Activated naive CD4-positive, alpha-beta T cell treated with anti-CD3 and anti-CD28 coated beads, Interleukin-2, amount 10 ng/mL, durations not matched to agents 7 days and 5 days (primary cell): Measurements from ENCODE around the gene KCNQ1OT1.

Source experiments
- CTCF ChIA-PET: fragments of 350-600 bp; sonication (Branson Sonifier 250); formaldehyde crosslinking; loops from one replicate; lab custom pipeline; 2021; ENCODE audit warnings: antibody characterized with exemption; lab: Charles Lee
- DNase-seq: peaks from one replicate; pipeline ENCODE4 v3.0.0-alpha.2; 2020
- H3K27ac Mint-ChIP-seq: one replicate; pipeline ENCODE4 v1.8.0; 2021; ENCODE audit warnings: mild to moderate bottlenecking, moderate library complexity, mixed read lengths
- H3K27me3 Mint-ChIP-seq: one replicate; pipeline ENCODE4 v1.8.0; 2021; ENCODE audit warnings: mild to moderate bottlenecking, mixed read lengths
- H3K36me3 Mint-ChIP-seq: one replicate; pipeline ENCODE4 v1.8.0; 2021; ENCODE audit warnings: mixed read lengths
- H3K4me1 Mint-ChIP-seq: one replicate; pipeline ENCODE4 v1.8.0; 2021; ENCODE audit warnings: mixed read lengths
- H3K4me3 Mint-ChIP-seq: one replicate; pipeline ENCODE4 v1.8.0; 2021; ENCODE audit warnings: mild to moderate bottlenecking, moderate library complexity, mixed read lengths
- H3K9me3 Mint-ChIP-seq: one replicate; pipeline ENCODE4 v1.8.0; 2021; ENCODE audit warnings: mixed read lengths

Gene KCNQ1OT1

DNA sequence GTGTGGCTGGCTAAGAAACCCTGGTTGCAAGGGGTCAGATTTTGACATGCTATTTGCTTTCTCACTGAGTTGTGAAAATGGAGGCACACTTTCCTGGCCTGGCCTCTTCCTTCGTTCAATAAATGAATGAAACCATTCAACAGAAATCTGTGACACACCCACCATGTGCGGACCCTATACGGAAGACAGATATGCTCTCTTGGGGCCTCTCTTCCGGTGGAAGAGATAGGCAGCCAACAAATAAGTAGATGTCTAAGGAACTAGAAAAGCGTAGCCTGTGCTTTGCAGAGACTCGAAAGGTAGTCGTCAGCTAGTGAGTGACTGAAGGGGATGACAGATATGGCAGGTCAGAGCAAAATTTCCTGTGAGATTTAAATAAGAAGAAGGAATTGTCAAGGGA lies 5.3 kb downstream of the KCNQ1OT1 start:
- Mint-ChIP-seq H3K27me3 (peaks cover 12% of the 10 kb centered on the region), H3K4me1 (peaks cover 11% of the 10 kb centered on the region), H3K36me3 (peaks cover 11% of the 10 kb centered on the region), H3K4me3 (no peak overlapping the region), H3K9me3 (no peaks in the 10 kb centered on the region), H3K27ac (no peak overlapping the region)
- DNase-seq: no peak
- CTCF ChIA-PET: interaction anchor here (1.5 kb wide), 1 partner anchor 193 kb away, joined by 3 read pairs; no protein-coding TSS in a partner anchor

DNA sequence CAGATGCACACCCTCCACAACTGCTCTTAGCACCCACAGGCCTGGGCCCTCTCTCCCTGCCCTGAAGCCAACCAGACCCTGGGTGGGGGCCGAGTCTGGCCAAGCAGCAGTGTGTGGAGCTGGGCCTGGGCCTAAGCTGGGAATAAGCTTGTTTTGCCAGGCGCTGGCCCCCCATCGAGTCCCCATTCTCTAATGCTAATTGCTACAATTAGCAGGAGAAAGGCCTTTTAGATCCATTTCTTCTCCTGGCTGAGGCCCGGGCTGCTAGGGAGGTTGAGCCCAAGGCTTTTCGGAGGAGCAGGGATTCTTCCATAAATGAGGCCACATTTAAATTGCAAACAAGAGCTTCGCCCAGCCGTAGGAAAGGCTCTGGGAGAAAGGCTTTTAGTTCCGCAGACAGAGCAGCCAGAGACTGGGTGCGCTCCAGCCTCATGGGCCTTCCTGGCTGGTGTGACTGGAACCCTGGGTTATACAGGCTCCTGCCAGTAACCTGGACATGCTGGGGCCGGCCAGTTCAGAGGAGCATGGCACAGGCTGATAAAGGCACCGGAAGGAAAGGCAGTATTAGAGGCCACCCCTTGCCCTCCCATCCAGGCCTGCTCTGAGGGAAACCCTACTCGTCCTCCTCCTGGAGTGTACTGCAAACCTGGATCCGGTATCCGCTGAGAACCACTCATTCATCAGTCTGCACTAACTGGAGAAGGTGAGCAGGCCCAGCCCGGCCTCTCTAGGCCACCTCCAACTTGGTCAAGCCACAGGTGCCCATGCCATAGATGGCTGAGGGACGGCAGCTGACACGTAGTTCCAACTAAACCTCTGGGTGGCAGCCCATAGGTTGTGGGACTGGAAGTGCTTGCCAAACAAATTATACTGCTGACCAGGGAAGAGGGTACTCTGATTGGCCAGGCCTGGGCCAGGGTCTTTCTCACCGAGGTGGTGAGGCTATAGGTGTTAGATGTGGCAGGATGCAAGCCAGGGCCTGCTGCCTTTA lies 6.2 kb downstream of the KCNQ1OT1 start:
- DNase-seq: peak; percentile 16
- no peaks in the 10 kb centered on the region for H3K9me3 Mint-ChIP-seq
- peaks cover 5% of the 10 kb centered on the region for H3K36me3 Mint-ChIP-seq
- peaks cover 5% of the 10 kb centered on the region for H3K4me1 Mint-ChIP-seq
- CTCF ChIA-PET: interaction anchor here (1.5 kb wide), 1 partner anchor 194 kb away, joined by 3 read pairs; no protein-coding TSS in a partner anchor
- peaks cover 4% of the 10 kb centered on the region for H3K27me3 Mint-ChIP-seq
- H3K4me3 Mint-ChIP-seq: no peak overlapping the region
- no peak overlapping the region for H3K27ac Mint-ChIP-seq

DNA sequence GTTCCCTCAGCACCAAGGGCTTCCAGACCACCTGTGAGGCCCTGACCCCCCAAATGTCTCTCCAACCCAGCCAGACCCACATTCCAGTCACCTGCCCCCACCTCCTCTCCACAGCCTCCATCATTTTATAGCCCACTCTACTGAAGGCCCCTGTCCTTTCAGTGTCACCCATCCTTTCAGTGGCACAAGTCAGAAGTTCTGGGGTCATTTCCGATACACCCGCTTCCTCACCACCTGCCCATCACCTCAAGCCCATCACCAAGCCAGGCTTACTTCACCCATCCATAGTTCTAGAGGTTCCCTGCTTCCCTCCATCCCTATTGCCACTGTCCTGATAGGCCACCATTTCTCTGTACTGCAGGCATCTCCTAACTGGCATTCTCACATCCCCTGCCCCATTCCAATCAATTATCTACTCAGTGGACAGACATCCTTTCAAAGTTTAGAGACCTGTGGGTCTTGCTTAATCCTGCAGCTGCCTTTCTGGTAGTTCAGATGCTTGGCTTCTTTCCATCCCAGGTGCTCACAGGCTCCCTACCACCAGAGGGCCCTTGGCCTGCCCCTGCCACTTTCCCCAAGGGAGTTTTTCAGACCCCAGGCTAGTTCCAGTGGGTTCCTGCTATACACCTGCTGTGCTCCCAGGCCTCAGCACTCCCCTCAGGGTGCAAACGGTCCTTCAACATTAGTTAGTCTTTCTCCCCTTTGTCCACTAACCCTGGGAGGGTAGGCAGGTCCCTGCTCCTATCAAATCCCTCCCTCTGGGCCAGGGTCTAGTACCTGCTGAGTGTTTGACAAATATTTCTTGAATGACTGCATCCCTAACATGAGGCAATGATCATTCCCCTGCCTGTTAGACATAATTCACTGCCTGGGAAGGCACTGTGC lies 7.6 kb downstream of the KCNQ1OT1 start:
- CTCF ChIA-PET: no interaction called here

DNA sequence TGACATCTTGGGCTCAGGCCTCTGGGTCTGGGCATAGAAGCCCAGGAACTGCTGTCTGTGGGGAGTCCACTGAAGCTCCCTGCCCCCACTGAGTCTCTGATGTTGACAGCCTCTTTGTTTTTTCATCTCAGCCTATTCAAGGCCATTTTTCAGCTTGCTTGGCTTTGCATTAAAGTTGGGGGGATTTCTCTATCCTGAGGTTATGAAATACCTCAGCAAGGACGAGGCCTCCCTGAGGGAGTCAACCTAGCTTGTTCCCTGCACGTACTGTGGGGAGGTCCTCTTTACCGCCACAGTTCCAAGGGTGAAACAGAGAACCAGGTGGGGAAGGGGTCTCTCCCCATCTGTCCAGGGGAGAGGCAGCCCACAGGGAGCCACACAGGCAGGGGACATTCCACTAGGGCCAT lies 8.4 kb downstream of the KCNQ1OT1 start:
- DNase-seq: no peak
- Mint-ChIP-seq H3K27me3 (no peaks in the 10 kb centered on the region), H3K36me3 (no peaks in the 10 kb centered on the region), H3K27ac (no peak overlapping the region), H3K4me3 (no peak overlapping the region), H3K4me1 (no peaks in the 10 kb centered on the region), H3K9me3 (no peaks in the 10 kb centered on the region)
- CTCF ChIA-PET: no interaction called here

More for the DNA sequence above, 7.6 kb downstream of the KCNQ1OT1 start:
- Mint-ChIP-seq H3K36me3 (peaks cover 2% of the 10 kb centered on the region), H3K9me3 (no peaks in the 10 kb centered on the region), H3K4me1 (no peaks in the 10 kb centered on the region), H3K27ac (no peak overlapping the region), H3K27me3 (no peaks in the 10 kb centered on the region), H3K4me3 (no peak overlapping the region)
- DNase-seq: no peak

DNA sequence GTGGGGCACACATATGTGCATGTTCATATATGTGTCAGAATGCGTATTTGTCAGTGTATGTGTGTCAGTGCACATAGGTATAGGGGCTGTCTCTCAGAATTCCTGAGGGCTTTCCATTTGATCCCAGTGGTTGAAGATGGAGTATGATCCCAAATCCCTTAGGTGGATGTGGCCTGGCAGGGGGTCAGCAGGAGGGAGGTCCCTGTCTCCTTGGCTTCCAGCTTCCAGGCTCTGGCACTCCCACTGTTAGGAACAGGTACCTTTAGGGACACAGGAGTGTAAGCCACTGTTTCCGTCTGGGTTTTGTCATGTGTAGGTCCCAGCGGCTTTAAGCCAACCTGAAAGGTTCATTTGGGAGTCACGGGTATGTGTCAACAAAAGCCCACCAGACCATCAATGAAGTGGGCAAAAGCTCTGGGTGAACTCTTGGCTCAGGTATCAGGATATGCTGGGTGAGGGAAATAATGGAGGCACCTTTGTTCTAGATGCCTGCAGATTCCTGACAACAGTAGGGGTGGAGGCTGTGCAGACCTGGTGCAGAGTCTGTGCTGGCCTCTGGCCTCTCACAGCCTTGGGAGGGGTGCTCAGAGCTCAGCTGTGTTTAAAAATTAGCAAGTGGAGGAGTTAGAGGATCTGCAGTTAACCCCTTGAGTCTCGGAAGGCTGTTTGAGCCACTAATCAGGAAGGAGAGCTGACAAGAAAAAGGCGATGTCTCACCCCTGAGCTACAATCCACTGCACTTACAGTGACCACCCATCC lies 9.0 kb downstream of the KCNQ1OT1 start:
- Mint-ChIP-seq H3K27ac (no peak overlapping the region), H3K4me1 (no peaks in the 10 kb centered on the region), H3K4me3 (no peak overlapping the region), H3K27me3 (no peaks in the 10 kb centered on the region), H3K36me3 (no peaks in the 10 kb centered on the region), H3K9me3 (no peaks in the 10 kb centered on the region)
- CTCF ChIA-PET: no interaction called here
- DNase-seq: no peak

DNA sequence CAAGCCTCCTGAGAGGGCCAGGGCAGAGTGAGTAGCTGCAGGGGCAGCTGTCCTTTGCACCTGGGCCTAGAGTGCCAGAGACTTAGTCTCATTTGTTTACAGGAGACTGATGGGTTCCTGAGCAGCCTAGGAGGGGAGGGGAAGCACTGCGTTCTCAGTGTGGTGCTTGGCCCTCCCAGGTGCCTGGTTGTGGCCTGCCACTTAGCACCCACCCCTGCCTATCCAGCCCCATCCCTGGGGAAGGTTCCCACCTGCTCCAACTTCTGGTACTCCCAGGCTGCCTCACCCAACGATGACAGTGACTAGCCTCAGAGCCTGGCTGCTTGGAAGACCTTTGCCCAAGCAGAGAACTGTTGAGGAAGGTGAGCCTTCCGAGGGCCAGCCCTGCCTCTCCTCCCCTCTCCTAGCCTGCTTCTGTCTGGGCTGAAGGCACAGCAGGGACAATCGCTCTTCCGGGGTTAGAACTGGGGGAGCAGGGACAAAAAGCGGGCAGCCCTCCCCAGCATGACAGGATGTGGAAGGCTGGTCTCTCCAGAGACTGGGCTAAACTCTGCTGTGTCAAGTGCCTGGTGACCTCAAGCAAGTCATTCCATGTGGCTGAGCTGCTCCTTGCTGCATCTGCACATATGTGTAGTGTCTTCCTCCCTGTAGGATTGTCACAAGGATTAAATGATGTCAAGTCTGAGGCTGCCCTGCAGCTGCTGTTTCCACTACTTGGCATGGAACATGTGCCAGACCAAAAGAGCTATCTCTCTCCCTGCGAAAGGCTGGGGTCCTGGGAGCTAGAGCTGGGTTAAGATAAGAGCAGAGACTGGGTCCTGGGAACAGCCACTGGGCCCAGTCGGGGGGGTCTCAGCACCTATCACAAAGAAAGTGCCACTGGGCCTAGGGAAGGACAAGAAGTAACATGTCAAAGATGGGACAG lies 9.9 kb downstream of the KCNQ1OT1 start:
- Mint-ChIP-seq H3K36me3 (no peaks in the 10 kb centered on the region), H3K27me3 (no peaks in the 10 kb centered on the region), H3K27ac (no peak overlapping the region), H3K9me3 (no peaks in the 10 kb centered on the region), H3K4me1 (no peaks in the 10 kb centered on the region), H3K4me3 (no peak overlapping the region)
- no peak for DNase-seq
- CTCF ChIA-PET: no interaction called here

DNA sequence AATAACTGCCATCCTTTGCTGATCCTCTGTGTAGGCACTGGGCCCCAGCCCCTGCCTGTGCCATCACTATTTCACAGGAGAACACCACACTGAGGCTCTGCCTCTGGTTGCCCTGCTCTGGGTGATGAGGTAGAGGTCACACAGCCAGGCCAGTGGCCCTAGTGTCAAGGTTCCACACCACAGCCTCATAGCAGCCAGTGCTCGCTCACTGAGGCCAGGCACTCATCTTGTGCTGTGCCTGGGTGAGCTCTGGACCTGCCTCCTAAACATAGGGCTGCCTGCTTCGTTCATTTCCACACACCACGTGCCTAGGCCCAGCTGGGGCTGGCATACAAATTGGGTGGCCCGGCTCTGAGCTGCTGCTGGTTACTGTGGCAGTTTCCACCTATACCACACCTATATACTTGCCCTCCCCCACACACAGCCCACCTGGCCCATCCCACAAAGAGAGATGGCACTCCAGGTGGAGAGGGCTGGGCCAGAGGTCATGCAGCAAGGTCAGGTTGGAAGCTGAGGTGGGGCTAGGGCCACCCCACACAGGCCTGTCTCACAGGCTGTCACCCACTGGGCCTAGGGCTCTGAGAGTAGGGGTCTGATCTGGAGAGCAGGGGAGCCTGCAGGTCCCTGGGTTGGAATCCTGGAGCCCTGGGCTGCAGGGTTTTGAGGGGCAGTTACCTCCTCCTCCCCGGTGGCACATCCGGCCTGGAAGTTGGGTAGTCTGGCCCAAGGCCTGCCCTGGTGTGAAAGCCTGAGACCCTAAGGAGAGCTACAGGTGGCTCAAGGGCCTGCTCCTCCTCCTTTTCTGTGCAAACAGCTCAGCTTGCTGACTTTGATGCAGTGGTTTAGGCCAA lies 11.2 kb downstream of the KCNQ1OT1 start:
- H3K36me3 Mint-ChIP-seq: no peaks in the 10 kb centered on the region
- DNase-seq: no peak
- H3K9me3 Mint-ChIP-seq: no peaks in the 10 kb centered on the region
- CTCF ChIA-PET: no interaction called here
- H3K4me3 Mint-ChIP-seq: no peak overlapping the region
- no peaks in the 10 kb centered on the region for H3K4me1 Mint-ChIP-seq
- no peak overlapping the region for H3K27ac Mint-ChIP-seq
- H3K27me3 Mint-ChIP-seq: no peaks in the 10 kb centered on the region

DNA sequence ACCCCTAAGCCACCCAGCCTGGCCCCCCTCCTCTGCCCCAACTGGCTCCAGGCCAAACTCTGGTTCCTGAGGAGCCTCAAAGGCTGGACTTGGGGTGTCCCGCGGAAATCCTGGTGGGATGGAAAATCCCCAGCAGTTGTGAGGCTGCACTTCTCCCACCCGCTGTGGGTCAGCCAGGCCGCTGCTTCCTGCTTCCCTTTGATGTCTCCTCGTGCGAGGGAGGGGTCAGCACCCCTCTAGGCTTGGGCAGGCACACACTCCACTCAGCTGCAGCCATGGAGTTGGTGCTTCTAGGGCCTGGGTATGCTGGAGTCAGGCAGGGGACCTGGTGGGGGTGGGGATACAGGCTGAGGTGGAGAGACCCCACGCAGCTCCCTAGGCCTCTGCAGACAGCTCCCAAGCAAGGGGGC lies 12.0 kb downstream of the KCNQ1OT1 start:
- H3K27ac Mint-ChIP-seq: no peak overlapping the region
- no peaks in the 10 kb centered on the region for H3K4me1 Mint-ChIP-seq
- no peaks in the 10 kb centered on the region for H3K9me3 Mint-ChIP-seq
- CTCF ChIA-PET: no interaction called here
- DNase-seq: no peak
- no peaks in the 10 kb centered on the region for H3K27me3 Mint-ChIP-seq
- no peak overlapping the region for H3K4me3 Mint-ChIP-seq
- H3K36me3 Mint-ChIP-seq: no peaks in the 10 kb centered on the region

DNA sequence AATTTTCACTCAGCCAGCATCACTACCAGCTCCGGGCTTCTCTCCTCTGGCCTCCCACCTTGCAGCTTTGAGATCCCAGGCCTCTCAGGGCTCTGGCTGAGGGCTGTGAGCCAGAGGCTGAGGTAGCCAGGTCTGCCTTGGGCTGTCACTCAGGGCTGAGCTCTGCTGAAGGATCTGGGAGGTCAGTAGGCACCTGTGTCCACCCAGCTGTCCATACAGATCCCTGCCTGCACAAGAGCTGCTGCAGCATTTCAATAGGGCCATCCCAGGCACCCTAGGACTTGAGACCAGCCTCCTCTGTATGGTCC lies 12.6 kb downstream of the KCNQ1OT1 start:
- H3K36me3 Mint-ChIP-seq: no peaks in the 10 kb centered on the region
- CTCF ChIA-PET: no interaction called here
- no peak overlapping the region for H3K27ac Mint-ChIP-seq
- no peaks in the 10 kb centered on the region for H3K27me3 Mint-ChIP-seq
- H3K9me3 Mint-ChIP-seq: no peaks in the 10 kb centered on the region
- DNase-seq: no peak
- no peaks in the 10 kb centered on the region for H3K4me1 Mint-ChIP-seq
- H3K4me3 Mint-ChIP-seq: no peak overlapping the region

DNA sequence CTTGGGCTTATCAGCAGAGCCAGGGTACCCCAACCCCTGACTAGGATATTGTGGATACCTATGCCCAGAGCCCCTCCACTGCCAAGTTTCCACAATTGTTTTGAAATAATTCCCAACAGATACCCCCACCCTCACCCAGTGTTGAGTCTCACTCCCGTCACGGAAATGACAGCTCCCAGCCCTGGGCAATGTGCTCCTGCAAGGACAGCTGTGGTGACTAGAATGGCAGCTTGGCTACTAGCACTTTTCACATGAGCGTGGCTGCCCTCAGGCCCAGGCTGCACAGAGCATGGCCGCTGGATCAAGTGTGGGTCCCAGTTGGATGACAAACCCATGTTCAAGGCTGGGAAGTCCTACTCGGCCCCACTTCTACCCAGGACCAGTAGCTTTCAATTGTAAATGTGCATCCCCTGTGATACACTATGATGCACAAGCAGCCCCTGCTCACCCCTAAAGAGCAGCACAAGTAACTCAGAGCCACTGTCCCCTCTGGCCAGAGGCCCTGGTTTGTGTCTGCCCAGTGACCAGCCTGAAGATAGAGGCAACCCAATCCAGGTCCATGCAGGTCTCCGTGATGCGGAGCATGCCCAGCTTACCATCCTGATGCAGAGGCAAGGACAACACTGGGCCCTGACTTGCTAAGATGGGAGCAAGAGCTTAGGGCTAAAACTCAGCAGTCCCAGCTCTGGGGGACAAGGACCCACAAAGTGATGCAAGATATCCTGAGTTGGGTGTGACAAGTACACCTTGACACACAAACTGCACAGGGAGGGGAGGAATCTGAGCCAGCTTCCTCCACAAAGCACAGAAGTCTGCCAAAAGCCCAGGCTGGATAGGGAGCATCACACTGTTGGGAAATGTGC lies 13.2 kb downstream of the KCNQ1OT1 start:
- CTCF ChIA-PET: no interaction called here
- no peak overlapping the region for H3K27ac Mint-ChIP-seq
- no peaks in the 10 kb centered on the region for H3K9me3 Mint-ChIP-seq
- H3K36me3 Mint-ChIP-seq: no peaks in the 10 kb centered on the region
- H3K27me3 Mint-ChIP-seq: no peaks in the 10 kb centered on the region
- H3K4me3 Mint-ChIP-seq: no peak overlapping the region
- DNase-seq: no peak
- no peaks in the 10 kb centered on the region for H3K4me1 Mint-ChIP-seq

DNA sequence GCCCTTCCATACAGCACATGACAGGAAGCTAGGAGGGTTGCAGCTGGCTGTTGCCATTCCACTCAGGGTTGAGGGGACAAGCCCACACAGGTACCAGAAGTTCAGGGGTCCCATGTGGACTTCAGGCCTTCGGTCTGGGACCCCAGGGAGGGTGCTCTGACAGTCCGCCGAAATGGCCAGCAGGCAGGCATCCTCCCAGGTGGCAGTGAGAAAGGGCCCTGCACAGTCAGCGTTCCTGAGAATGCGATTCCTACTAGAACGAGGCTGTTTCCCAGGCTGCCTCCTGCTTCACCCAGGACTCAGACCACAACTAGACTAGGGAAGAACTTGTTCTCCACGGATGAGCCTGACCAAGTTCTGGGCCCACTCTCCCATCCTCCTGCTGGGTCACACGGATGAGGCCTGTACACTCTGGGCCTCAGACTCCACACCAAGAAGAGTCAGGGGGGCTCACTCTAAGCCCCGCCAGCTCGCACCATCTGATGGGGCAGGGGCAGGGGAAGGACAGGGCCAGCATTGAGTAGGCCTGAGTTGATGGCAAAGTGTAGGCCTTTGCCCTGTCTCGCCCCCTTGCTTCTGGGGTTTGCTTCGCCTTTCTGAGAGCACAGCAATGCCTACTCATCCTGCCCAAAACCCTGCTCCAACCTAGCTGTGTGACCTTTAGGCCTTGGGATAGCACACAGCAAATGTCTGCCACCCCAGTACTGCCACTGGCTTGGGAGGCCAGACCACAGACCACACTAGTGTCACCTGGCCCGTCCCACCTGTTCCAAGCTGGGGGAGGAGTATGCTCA lies 14.0 kb downstream of the KCNQ1OT1 start:
- Mint-ChIP-seq H3K27me3 (no peaks in the 10 kb centered on the region), H3K36me3 (no peaks in the 10 kb centered on the region), H3K27ac (no peak overlapping the region), H3K9me3 (no peaks in the 10 kb centered on the region), H3K4me1 (no peaks in the 10 kb centered on the region), H3K4me3 (no peak overlapping the region)
- peak; percentile 14 for DNase-seq
- CTCF ChIA-PET: no interaction called here
